Activated B cell treated with CpG ODN at 0.5 μM for 24 hours (primary cell): Measurements from ENCODE around the gene TRERF1. TPM values are rescaled to one million over a fixed set of nuclear protein-coding genes. Genes with fewer than 3 reads are reported as not detected.

Source experiments
- ATAC-seq: fragments of 200-7000 bp; cut with Tn5 transposase; one replicate; pipeline ENCODE4 v1.10.0; 2021; ENCODE audit warnings: low read depth, mild to moderate bottlenecking, moderate library complexity
- CTCF ChIA-PET: fragments of 350-600 bp; sonication (Branson Sonifier 250); formaldehyde crosslinking; loops from one replicate; lab custom pipeline; 2021; ENCODE audit warnings: antibody characterized with exemption; lab: Charles Lee
- POLR2A ChIA-PET: fragments of 350-600 bp; sonication (Branson Sonifier 250); formaldehyde crosslinking; loops from one replicate; lab custom pipeline; 2021; ENCODE audit warnings: antibody characterized with exemption; lab: Charles Lee
- DNase-seq: peaks from one replicate; pipeline ENCODE4 v3.0.0; 2022
- H3K27ac Mint-ChIP-seq: one replicate; pipeline ENCODE4 v1.8.0; 2020; ENCODE audit warnings: mixed read lengths
- H3K27me3 Mint-ChIP-seq: one replicate; pipeline ENCODE4 v1.8.0; 2021; ENCODE audit warnings: mixed read lengths
- H3K36me3 Mint-ChIP-seq: one replicate; pipeline ENCODE4 v1.8.0; 2021; ENCODE audit warnings: low read depth, mixed read lengths
- H3K4me1 Mint-ChIP-seq: one replicate; pipeline ENCODE4 v1.8.0; 2021; ENCODE audit warnings: mixed read lengths
- H3K4me3 Mint-ChIP-seq: one replicate; pipeline ENCODE4 v1.8.0; 2020; ENCODE audit warnings: mild to moderate bottlenecking, mixed read lengths
- H3K9me3 Mint-ChIP-seq: one replicate; pipeline ENCODE4 v1.8.0; 2020; ENCODE audit warnings: mixed read lengths
- CTCF ChIP-seq: fragments of 200-600 bp; IDR thresholded peaks from one replicate; pipeline ENCODE4 v1.8.0; 2022; ENCODE audit warnings: antibody characterized with exemption, mild to moderate bottlenecking
- intact Hi-C: fragments of 100-400 bp; cut with micrococcal nuclease; formaldehyde crosslinking; loops from one replicate; pipeline ENCODE4 v1.15.1; 2024
- total RNA-seq: library from RNA; stranded (reverse); gene quantifications from 2 replicates; pipeline ENCODE4 v1.2.3, GENCODE V29; 2022

The TRERF1 gene
- total RNA-seq, 1 donor from 2014 or later, result 4.1 TPM

GRCh38 chr6:42307141-42307470 is 144.6 kb downstream of the TRERF1 start:
- POLR2A ChIA-PET, result no interaction called here
- Mint-ChIP-seq H3K36me3 (no peaks in the 10 kb centered on the region), H3K27ac (no peak overlapping the region), H3K4me1 (no peaks in the 10 kb centered on the region), H3K4me3 (no peak overlapping the region), H3K27me3 (no peaks in the 10 kb centered on the region), H3K9me3 (no peaks in the 10 kb centered on the region)
- ATAC-seq (no peak), DNase-seq (no peak)
- CTCF ChIA-PET, result interaction anchor here (1.2 to 3.2 kb wide), 2 partner anchors 225 to 241 kb away, joined by 3 to 15 read pairs; no protein-coding TSS in a partner anchor
- intact Hi-C loops, result loop anchor here (5.0 kb wide), 1 partner anchor 590 kb away; no protein-coding TSS in a partner anchor
- TF ChIP-seq CTCF, result no peak

- no peaks in the 10 kb centered on the region for H3K4me1 Mint-ChIP-seq
- ATAC-seq, result no peak
- H3K4me3 Mint-ChIP-seq, result no peak overlapping the region
- no peaks in the 10 kb centered on the region for H3K27me3 Mint-ChIP-seq
- no peaks in the 10 kb centered on the region for H3K36me3 Mint-ChIP-seq
- H3K27ac Mint-ChIP-seq, result no peak overlapping the region
- no peaks in the 10 kb centered on the region for H3K9me3 Mint-ChIP-seq
- no peak for DNase-seq
- ChIA-PET POLR2A (no interaction called here), CTCF (interaction anchor here (1.2 to 3.2 kb wide), 2 partner anchors 226 to 241 kb away, joined by 3 to 15 read pairs; no protein-coding TSS in a partner anchor)
- TF ChIP-seq CTCF, result no peak
- intact Hi-C loops, result loop anchor here (5.0 kb wide), 1 partner anchor 591 kb away; no protein-coding TSS in a partner anchor
Measured at GRCh38 chr6:42306439-42307140, 145.1 kb downstream of the TRERF1 start.

- H3K4me1 Mint-ChIP-seq, result no peaks in the 10 kb centered on the region
- intact Hi-C loops, result no loop called here
- no peaks in the 10 kb centered on the region for H3K27me3 Mint-ChIP-seq
- no peak overlapping the region for H3K4me3 Mint-ChIP-seq
- no peaks in the 10 kb centered on the region for H3K9me3 Mint-ChIP-seq
- ChIA-PET CTCF (no interaction called here), POLR2A (no interaction called here)
- ATAC-seq (no peak), DNase-seq (no peak)
- H3K36me3 Mint-ChIP-seq, result no peaks in the 10 kb centered on the region
- no peak overlapping the region for H3K27ac Mint-ChIP-seq
- TF ChIP-seq CTCF, result no peak
Measured at GRCh38 chr6:42304053-42304712, 147.5 kb downstream of the TRERF1 start.

GRCh38 chr6:42302411-42302810 is 149.3 kb downstream of the TRERF1 start:
- POLR2A ChIA-PET, result no interaction called here
- H3K27ac Mint-ChIP-seq, result no peak overlapping the region
- no peak overlapping the region for H3K4me3 Mint-ChIP-seq
- no peaks in the 10 kb centered on the region for H3K4me1 Mint-ChIP-seq
- CTCF ChIA-PET, result interaction anchor here (1.4 kb wide), 1 partner anchor 245 kb away, joined by 3 read pairs; no protein-coding TSS in a partner anchor
- intact Hi-C loops, result no loop called here
- H3K27me3 Mint-ChIP-seq, result no peaks in the 10 kb centered on the region
- DNase-seq (no peak), ATAC-seq (no peak)
- H3K36me3 Mint-ChIP-seq, result peaks cover 1% of the 10 kb centered on the region
- H3K9me3 Mint-ChIP-seq, result no peaks in the 10 kb centered on the region
- no peak for TF ChIP-seq CTCF

GRCh38 chr6:42301986-42302385 is 149.7 kb downstream of the TRERF1 start:
- peaks cover 1% of the 10 kb centered on the region for H3K36me3 Mint-ChIP-seq
- no peak overlapping the region for H3K4me3 Mint-ChIP-seq
- CTCF ChIA-PET, result interaction anchor here (1.4 kb wide), 1 partner anchor 246 kb away, joined by 3 read pairs; no protein-coding TSS in a partner anchor
- no peak overlapping the region for H3K27ac Mint-ChIP-seq
- no peaks in the 10 kb centered on the region for H3K4me1 Mint-ChIP-seq
- H3K27me3 Mint-ChIP-seq, result no peaks in the 10 kb centered on the region
- no peaks in the 10 kb centered on the region for H3K9me3 Mint-ChIP-seq
- no peak for TF ChIP-seq CTCF
- POLR2A ChIA-PET, result no interaction called here
- no peak for DNase-seq
- no peak for ATAC-seq
- intact Hi-C loops, result no loop called here
